GM21526 (cell line): ENCODE measurements around the gene DDX41.
A peak's percentile ranks its signal among the peaks of the same experiment; 100 is the strongest.
"Not testable (repeated sequence)": the region's sequence is repeated elsewhere in the genome, so short reads cannot be mapped to it uniquely, and the experiment has no call there.

ENCODE experiments used
- ATAC-seq: cut with Tn5 transposase; IDR thresholded peaks from one replicate; pipeline ENCODE4 v1.9.1; 2021; ENCODE audit warnings: moderate library complexity; ENCODE audit not compliant: unreplicated experiment, low FRiP score

DDX41 gene

DNA sequence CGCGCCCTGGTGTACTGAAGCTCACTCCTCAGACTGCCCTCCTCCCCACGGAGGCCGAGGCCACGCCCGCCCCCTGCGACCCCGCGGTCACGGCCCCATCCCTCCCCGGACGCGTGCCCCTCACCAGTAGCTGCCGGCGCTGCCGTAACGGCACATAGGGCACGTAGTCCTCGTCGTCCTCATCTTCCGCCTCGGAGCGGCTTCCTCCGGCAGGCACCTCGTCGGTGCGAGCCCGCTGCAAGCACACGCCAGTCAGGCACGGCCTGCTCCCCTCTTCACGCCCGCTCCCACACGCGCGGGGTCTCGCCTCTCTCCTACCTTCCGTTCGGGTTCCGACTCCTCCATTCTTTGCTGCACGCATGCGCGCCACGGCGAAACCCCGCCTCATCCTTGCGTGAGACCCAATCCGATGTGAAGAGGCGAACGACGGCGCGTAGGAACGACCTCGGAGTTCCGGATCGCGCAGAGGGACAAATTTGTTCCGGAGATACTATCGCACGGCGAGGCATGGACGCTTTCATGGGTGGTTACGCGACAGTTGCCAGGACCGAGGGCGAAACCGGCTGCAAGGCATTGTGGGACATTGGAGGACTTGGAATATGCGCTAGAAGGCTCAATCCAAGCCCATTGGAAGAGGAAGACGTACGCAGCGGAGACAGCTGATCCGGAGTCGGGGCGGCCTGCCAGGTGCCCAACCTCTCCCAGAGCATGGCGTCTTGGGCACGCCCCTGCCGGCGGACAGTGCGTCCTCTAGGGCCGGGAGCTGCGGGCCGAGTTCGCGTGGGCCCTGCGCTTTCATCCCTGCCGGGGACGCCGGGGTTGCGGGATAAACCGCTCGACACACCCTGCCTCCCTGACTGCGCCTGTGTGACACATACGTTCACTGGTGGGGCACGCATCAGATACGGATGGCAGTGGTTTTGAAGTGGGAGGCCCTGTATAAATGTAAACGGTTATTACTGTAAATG lies at the start of gene DDX41:
Gene DDX41, minus strand, starts transcription at position 361 of the 968 bp plus-strand sequence. Its CDS starts 16 bp downstream, at position 345.
- peak; percentile 77 for ATAC-seq

DNA sequence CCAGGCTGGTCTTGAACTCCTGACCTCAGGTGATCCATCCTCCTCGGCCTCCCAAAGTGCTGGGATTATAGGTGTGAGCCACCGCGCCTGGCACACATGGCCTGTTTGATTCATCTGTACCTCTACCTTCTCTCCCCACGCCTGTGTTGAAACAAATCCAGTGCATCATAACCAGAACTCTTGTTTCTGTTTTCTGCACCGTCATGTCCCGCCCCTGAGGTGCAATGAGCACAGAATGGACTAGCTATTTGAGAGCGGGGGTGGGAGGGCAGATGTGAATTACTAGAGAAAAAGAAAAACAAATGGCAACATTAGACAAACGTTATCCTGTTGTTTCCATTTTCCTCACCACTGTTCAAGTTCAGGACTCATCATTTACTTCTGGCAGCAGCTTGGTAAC lies 48.3 kb upstream of the DDX41 start:
- no peak for ATAC-seq

DNA sequence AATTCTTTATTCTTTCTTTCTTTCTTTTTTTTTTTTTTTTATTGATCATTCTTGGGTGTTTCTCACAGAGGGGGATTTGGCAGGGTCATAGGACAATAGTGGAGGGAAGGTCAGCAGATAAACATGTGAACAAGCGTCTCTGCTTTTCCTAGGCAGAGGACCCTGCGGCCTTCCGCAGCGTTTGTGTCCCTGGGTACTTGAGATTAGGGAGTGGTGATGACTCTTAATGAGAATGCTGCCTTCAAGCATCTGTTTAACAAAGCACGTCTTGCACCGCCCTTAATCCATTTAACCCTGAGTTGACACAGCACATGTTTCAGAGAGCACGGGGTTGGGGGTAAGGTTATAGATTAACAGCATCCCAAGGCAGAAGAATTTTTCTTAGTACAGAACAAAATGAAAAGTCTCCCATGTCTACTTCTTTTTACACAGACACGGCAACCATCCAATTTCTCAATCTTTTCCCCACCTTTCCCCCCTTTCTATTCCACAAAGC lies 42.7 kb upstream of the DDX41 start:
- ATAC-seq = not testable (repeated sequence)

DNA sequence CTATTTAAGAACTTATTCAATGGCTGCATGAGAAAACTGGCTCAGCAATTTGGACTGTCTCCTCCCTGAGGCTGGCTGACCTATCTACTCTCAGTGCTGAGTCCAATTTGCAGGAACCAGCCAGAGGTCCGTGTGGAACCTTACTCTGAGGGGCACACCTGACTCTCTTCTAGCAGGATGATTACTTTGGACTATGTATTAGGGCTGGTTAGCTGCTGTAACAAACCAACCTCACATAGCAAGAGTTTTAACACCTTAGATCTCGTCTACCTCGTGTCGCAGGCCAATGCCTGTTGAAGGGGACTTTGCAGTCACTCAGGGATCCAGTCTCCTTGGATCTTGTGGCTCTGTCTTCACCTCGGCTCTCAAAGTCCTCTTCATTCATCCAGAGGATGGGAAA lies 41.0 kb upstream of the DDX41 start:
- no peak for ATAC-seq

DNA sequence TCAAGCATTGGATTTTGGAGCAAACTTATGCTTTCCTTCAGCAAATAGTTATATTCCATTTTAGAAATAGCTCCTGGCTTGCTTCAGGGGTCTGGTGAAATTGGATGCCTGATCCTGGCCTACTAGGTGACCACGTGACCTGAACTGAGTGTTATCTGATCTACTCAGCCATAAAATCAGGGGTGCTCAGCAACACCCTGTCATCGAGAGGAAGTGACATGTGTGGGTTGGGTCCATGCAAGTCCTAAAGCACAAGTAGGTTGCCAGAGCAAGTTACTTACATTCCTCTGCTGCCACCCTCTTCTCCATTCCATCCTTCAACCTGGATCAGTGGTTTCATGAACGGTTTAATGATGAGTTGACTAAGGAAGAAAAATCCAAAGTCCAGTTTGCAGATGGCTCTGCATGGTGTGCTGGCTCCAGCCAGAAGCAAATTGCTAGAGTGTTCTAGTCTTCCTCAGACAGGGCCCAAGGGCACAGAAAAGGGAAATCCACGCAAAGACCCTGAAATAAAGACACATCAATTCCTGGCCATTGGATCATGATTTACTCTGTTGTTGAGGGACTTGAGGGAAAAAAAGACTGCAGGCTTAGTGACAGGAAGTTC lies 40.4 kb upstream of the DDX41 start:
- no peak for ATAC-seq

DNA sequence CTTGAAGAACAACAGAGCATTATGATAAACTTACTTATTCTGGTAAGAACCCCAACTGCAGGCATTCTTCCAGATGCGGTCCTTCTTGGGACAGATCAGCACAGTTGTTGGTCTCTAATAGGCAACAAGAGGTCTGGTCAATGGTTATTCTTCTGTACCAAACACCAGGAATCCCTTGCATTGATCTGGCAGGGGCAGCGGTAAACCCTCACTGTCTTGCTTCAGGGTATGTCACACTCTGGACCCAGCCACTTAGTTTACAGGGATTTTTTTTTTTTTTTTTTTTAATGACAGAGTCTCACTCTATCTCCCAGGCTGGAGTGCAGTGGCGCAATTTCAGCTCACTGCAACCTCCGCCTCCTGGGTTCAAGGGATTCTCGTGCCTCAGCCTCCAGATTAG lies 38.9 kb upstream of the DDX41 start:
- ATAC-seq = no peak

DNA sequence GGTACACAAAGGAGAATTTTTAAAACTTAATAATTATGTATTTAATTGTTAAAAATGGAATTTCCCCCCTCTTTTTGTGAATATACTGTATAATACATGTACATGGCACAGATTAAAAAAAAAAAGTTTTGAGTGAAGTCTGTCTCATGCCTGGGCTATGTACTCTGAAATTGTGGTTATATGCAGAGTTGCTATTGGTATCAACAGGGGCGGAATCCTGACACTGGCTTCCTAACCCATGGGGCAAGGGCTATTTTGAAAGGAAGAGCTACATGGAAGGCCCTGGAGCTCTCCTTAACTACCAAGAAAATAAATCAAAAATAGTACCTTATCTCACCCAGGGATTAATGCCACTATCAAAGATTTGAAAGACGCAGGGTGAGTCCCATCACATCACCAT lies 38.5 kb upstream of the DDX41 start:
- no peak for ATAC-seq

DNA sequence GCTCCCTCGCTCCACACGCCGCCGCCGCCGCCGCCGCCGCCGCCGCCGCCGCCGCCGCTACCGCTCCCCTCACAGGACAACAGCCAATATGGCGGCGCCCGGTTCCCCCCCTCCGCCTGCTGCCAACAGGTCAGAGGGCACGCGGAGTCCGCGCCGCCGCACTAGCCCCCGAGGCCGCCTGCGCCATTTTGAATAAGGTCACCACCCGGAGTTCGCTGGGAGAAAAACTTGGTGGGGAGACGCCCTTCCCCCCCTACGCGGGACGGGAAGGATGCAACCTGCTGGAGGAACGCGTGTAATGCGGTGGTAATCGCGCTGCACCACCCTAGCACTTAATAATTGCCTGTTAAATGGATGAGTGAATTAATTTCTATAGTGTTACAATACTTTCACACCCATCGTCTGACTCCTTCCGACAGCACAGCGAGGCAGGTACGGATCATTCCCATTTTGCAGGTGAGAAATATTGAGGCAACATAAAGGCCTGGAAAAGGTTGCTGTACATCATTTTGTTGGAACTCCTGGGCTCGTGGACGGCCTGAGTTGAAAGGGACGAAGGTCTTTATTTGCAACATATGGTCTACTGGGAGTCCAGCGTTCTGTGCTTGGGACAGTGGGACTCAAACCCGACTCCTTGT lies 37.8 kb upstream of the DDX41 start, which contains the start of gene FAM193B:
Gene FAM193B, minus strand, starts transcription at position 90 of the 638 bp plus-strand sequence. CDS start 105 bp downstream, outside the sequence.
- peak; percentile 84 for ATAC-seq

DNA sequence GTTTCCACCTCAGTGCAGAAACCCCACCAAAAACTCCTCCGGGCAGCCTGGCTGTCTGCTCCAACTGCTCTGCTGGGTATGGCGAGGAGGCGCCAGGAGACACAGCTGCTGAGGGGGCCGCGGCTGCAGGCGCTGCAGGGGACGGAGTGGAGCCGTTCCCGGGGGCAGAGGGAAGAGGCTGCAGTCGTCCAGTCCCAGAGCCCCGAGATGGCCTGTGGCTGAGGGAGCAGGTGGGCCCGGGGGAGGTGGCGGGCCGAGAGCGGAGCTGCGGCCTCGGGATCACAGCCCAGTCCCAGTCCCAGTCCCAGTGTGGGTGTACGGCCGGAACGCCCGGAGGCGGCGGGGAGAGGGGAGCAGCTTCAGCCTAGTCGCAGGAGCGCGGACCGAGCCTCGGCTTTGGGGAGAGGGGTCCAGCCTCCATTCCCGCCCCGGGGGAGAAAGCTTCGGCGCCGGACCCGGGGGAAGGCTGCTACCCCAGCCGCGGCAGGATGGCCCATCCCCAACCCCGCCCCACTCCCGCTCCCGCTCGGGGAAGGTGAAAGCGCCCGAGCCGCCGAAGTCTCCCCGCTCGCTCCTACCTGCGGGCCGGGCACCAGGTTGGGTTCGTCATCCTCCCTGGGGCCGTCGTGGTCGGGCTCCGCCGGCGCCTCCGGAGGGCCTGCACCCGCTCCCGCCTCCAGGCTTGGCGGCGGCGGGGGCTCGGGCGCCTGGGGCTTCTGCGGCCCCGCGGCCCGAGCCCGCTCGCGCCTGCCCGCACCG lies 37.1 kb upstream of the DDX41 start:
- ATAC-seq = peak; percentile 29

DNA sequence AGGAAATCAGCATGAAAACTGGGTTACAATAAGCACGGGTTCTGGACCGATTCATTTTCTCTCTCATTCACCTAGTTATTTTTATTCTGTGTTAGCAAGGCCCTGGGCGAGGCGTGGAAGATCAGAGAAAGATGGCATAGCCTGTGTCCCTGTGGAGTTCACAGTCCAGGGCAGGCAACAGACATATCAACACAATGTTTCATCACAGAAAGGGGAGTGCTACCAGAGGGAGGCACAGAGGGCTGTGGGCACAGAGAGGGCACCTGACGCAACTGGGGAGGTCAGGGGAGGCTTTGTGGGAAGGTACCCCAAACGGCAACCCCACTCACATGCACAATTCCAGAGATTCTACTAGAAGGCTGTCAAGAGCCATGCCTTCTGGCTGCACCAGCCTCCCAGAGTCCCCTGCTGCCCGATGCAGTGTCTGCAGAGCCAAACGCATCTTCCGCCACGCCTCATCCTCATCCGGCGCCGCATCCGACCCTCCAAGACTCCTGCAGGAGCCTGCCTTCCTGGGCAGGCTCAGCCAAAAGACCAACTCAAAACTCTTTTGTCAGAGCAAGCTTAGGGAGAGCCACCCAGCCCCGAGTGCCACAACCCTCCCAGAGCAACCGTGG lies 36.2 kb upstream of the DDX41 start:
- ATAC-seq = no peak

DNA sequence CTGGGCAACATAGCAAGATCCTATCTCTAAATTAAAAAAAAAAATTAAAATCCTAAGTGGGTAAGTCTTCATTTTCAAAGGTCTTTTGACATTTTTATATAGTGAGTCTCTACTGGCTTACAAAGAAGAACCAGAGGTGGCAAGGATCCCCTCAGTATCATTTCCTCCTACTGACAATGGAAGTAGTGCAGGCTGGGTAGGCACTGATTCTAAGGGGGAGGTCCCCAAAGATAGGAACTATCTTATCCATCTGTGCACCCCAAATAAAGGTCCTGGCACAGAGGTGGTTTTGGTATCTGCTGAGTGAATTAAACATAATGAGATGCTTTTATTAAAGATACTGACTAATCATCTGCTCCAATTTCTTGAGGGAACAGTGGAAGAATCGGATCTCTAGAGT lies 33.4 kb upstream of the DDX41 start:
- ATAC-seq = no peak

DNA sequence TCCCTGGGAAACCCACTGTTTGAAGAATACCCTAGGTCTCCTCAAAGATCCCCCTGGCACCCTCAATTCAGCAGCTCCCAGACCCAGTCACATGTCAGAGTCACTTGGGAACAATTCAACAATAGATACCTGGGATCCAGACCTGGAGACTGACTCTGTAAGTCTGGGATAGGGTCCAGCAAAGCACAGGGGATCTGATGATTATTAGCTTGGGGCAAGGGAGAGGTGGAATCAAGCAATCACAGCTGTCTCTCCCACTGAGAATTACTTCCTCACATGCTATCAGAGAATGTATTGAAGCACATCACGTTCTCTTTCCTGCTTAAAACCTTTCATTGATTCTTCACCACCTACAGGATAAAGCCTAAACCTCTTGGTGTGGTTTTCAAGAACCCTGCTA lies 31.7 kb upstream of the DDX41 start:
- ATAC-seq = no peak

DNA sequence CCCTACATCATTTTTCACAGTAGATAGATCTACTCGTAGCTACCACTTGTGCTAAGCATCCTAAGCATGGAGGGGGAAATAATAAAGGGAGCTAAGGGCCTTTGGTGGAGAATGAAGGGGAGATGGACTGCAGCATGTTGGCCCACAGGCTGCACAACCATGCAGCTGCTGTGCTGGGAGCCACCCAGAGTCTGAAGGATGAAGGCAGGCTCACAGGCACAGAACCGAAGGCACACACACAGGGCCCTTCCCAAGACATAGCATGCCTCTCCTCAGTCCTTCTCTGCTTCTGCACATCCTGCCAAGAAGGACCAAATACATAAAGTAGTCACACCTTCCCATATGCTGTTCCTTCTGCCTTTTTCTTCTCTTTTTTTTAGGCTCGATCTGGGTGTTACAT lies 31.0 kb upstream of the DDX41 start:
- ATAC-seq = no peak

DNA sequence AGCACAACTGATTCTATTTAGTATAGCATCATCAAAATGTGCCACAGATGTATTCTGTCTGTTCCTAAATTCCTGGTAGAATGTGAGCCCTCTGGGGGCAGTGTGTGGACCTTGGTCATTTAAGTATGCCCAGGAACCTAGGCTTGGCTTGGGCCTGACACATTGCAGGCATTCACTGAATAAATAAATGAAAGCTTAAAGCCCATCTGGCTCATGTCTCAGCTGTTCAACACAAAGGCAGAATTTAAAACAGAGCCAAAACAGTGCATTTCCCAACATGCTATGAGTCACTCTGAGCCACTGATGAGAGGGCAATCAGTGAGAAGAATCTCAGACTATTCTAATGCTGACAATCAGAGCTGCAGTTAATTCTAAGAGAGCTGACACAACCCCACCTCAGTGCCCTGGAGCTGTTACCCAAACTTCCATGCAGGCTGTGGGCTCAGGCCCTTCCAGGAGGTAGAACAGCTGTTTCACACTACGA lies 29.5 kb upstream of the DDX41 start:
- no peak for ATAC-seq

DNA sequence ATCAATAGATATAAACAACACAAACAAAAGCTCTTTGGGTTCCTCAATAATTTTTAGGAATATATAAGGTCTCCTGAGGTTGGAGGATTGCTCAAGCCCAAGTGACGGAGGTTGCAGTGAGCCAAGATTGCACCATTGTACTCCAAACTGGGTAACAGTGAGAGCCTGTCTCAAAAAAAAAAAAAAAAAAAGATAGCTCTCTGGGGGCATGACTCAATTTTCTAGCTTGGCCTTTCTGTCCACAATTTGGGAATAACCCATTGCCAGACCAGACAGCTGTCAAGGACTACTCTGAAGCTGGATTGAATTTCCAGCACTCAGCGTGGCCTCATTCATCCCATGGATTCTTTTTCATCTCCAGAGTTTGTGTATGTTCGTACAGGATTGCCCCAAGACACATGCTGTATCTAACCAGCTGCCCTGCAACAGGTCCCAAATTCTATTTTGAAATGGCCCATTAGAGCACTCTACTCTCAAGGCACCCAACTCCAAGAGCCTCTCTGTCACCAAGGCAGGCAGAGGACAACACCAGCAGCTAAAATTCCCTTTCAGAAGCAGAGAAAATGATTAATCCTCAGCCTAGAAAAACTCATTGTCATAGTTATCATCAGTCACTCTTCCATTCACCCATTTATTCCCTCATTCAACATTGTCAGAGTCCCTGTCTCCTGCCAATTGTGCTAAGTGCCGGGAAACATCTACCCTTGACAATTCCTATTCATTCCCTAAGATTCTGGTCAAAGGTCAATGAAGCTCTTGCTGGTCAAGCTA lies 28.9 kb upstream of the DDX41 start:
- ATAC-seq = no peak

DNA sequence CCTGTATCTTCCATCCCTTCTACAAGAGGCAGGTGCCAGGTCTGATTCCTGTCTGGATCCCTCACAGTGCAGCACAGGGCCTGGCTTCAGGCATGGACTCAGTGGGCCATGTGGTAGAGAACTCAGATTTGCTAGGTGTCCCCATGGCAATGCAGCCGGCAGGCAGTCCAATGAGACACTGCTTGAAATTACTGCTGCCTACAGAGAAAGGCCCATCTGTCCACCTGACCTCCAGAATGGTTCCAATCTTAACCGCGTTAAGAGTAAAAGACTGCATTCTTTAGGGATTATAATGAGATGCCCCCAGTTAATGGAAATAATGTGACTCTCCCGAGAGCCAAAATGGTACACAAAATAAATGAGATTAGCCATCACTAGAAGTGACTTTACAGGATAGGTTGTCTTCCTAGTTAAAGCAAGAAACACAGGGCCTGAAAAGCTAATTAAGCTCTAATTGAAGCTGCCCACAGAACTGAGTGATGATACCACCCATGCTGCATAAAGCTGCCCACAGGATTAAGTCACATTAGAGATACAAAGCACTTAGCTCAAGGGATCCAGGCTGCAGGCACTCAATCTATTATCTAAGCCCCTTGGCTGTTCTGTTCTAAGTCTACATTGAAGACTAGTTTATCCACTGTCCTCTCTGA lies 26.2 kb upstream of the DDX41 start:
- ATAC-seq = no peak

DNA sequence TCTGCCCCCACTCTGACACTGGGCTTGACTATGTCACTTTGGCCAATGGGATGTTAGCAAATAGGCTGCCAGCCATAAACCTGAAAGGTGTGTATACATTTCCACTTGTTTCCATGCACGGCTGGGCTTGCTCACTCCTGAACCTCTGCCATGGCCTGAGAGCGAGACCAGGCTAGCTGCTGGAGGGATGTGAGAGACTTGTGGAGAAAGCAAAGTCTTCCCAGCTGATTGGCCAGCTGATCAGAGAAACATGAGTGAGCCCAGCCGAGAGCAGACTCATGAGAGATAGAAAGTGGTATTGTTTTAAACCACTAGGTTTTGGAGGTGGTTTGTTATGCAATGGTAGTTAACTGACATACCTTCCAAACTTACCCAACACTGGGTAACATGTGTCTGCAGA lies 23.7 kb upstream of the DDX41 start:
- ATAC-seq = no peak

DNA sequence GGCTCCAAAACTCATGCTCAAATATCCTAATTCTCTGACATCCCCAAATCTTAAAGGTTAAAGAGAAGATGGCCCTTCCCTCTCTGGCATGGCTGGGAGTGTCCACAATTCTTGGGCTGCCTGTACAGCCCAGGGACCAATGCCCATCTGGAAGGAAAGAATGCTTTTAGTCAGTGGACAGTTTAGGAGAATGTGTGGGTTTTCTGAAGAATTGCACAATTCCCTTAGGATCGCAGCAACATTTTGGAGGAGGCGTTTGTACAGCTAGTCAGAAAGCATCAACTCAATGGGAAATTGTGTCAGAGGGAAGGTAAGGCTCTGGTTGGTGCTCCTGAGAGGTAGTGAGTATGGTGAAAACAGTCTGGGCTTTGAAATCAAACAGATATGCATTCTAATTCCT lies 22.6 kb upstream of the DDX41 start:
- no peak for ATAC-seq

DNA sequence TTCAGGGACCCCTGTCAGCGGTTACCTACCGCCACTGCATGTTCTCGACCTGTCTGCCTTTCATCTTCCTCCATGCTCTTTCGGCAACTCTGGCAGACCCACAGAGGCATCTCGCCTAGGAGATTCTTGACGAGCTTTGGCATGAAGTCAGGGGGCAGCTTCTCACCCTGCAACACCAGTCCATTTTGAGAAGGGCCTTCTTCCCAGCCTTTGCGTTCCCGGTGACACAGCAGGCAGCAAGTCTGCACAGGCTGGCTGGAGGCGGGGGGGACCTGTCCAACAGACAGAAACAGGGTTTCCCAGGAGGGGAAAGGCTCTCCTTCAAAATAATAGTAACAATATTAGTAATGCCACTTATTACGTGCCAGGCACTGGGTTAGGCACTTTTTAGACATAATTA lies 22.1 kb upstream of the DDX41 start:
- ATAC-seq = no peak
